A549 (cell line): ENCODE results near the gene ZNRF3. TPM values are rescaled to one million over a fixed set of nuclear protein-coding genes. Genes with fewer than 3 reads are reported as not detected.
A peak's percentile ranks its signal among the peaks of the same experiment; 100 is the strongest.

Experiments used
- ATAC-seq, 2 experiments: fragments of 200-7000 bp in 1 of 2; fragments of >200 bp in 1 of 2; cut with Nextera tagmentation in 1 of 2; cut with Tn5 transposase in 1 of 2; 3 replicates each; pipeline versions ENCODE4 v1.8.0 to v1.9.1; 2018 to 2020; ENCODE audit warnings: mild to moderate bottlenecking in 1 of 2, moderate library complexity in 1 of 2
- CTCF ChIA-PET: fragments of 300-600 bp; sonication (Branson Sonifier 250); formaldehyde crosslinking; extraction: SDS; loops from one replicate; lab custom pipeline; 2021; ENCODE audit warnings: antibody characterized with exemption, inconsistent platforms; lab: Yijun Ruan, JAX
- POLR2A ChIA-PET: fragments of 350-600 bp; formaldehyde crosslinking; extraction: SDS; loops from one replicate; lab custom pipeline; 2021; ENCODE audit warnings: antibody characterized with exemption, inconsistent platforms; lab: Yijun Ruan, JAX
- DNase-seq, 2 experiments: peaks; one replicate each; pipeline versions ENCODE4 v3.0.0 to v3.0.0-alpha.2; 2011 to 2016; ENCODE audit warnings: low read depth in 1 of 2, low spot score in 1 of 2
- FAIRE-seq: peaks from 2 replicates; lab custom pipeline; 2011; peaks lifted over from hg19 to GRCh38; lab: Jason Lieb, UNC
- H3K27ac ChIP-seq, 2 experiments: fragments of >200 bp; sonication (Bioruptor Twin); formaldehyde crosslinking; 3 replicates each; pipeline ENCODE4 v1.5.1; 2016 to 2017
- H3K4me1 ChIP-seq: fragments of >200 bp; sonication (Bioruptor Twin); formaldehyde crosslinking; 3 replicates; pipeline ENCODE4 v1.6.1; 2016
- H3K4me2 ChIP-seq: fragments of >200 bp; sonication (Bioruptor Twin); formaldehyde crosslinking; 3 replicates; pipeline ENCODE4 v1.6.1; 2016
- H3K4me3 ChIP-seq: fragments of >200 bp; sonication (Bioruptor Twin); formaldehyde crosslinking; 3 replicates; pipeline ENCODE4 v1.5.1; 2016
- H3K9me3 ChIP-seq: fragments of >200 bp; sonication (Bioruptor Twin); formaldehyde crosslinking; 3 replicates; pipeline ENCODE4 v1.6.1; 2016
- BCL3 ChIP-seq: fragments of >200 bp; sonication (Bioruptor Twin); formaldehyde crosslinking; IDR thresholded peaks from 3 replicates; pipeline ENCODE4 v1.6.1; 2016
- BHLHE40 ChIP-seq: IDR thresholded peaks from 2 replicates; pipeline ENCODE4 v1.6.1; 2012; ENCODE audit warnings: low read depth, low read length, inconsistent platforms
- CBX2 ChIP-seq: fragments of 200-600 bp; sonication (generic); IDR thresholded peaks from 2 replicates; pipeline ENCODE4 v1.6.1; 2016; ENCODE audit warnings: low read depth, mild to moderate bottlenecking, borderline replicate concordance
- CBX8 ChIP-seq: fragments of 200-600 bp; sonication (generic); IDR thresholded peaks from 2 replicates; pipeline ENCODE4 v1.6.1; 2016
- CEBPB ChIP-seq, 2 experiments: fragments of >200 bp in 1 of 2; sonication (Bioruptor Twin) in 1 of 2; formaldehyde crosslinking in 1 of 2; IDR thresholded peaks; 2 replicates each; pipeline ENCODE4 v1.6.1; 2012 to 2016
- EHF ChIP-seq: fragments of 250-450 bp; sonication (Bioruptor Pico); IDR thresholded peaks from 2 replicates; pipeline ENCODE4 v1.5.0; 2020; ENCODE audit warnings: mild to moderate bottlenecking
- FOSL2 ChIP-seq, 2 experiments: fragments of 450-650 bp in 1 of 2; fragments of >200 bp in 1 of 2; sonication (Bioruptor Twin) in 1 of 2; formaldehyde crosslinking; IDR thresholded peaks; 2 replicates each; pipeline versions ENCODE4 v1.5.0 to v1.6.1; 2016 to 2020; ENCODE audit warnings: mild to moderate bottlenecking in 1 of 2, moderate library complexity in 1 of 2
- FOXS1 ChIP-seq: fragments of 250-450 bp; sonication (Bioruptor Pico); IDR thresholded peaks from 2 replicates; pipeline ENCODE4 v1.5.0; 2020; ENCODE audit warnings: mild to moderate bottlenecking, moderate library complexity
- HEYL ChIP-seq: fragments of 250-450 bp; sonication (Bioruptor Pico); IDR thresholded peaks from 2 replicates; pipeline ENCODE4 v1.8.0; 2021; ENCODE audit warnings: mild to moderate bottlenecking, moderate library complexity
- HOXA7 ChIP-seq: fragments of 250-450 bp; sonication (Bioruptor Pico); IDR thresholded peaks from 2 replicates; pipeline ENCODE4 v1.5.0; 2020; ENCODE audit warnings: mild to moderate bottlenecking, moderate library complexity
- HOXB13 ChIP-seq: fragments of 250-450 bp; sonication (Bioruptor Pico); IDR thresholded peaks from 2 replicates; pipeline ENCODE4 v1.5.0; 2020; ENCODE audit warnings: low read depth, mild to moderate bottlenecking, moderate library complexity
- JUN ChIP-seq, 2 experiments: fragments of >200 bp; sonication (Bioruptor Twin); formaldehyde crosslinking; IDR thresholded peaks; 2 replicates in 1 of 2; 3 replicates in 1 of 2; pipeline ENCODE4 v1.6.1; 2016 to 2017
- KDM5A ChIP-seq: fragments of 200-600 bp; sonication (generic); IDR thresholded peaks from 2 replicates; pipeline ENCODE4 v1.6.1; 2016; ENCODE audit warnings: antibody characterized with exemption, mild to moderate bottlenecking
- NR3C1 ChIP-seq: fragments of >200 bp; sonication (Bioruptor Twin); formaldehyde crosslinking; IDR thresholded peaks from 3 replicates; pipeline ENCODE4 v1.6.1; 2017
- POLR2A ChIP-seq: IDR thresholded peaks from 2 replicates; pipeline ENCODE4 v1.6.1; 2012; ENCODE audit warnings: mild to moderate bottlenecking, low read length
- RAD21 ChIP-seq, 2 experiments: fragments of >200 bp in 1 of 2; sonication (Bioruptor Twin) in 1 of 2; formaldehyde crosslinking in 1 of 2; IDR thresholded peaks in 1 of 2; conservative IDR thresholded peaks in 1 of 2; 2 replicates in 1 of 2; 3 replicates in 1 of 2; pipeline ENCODE4 v1.6.1; 2012 to 2018; ENCODE audit warnings: inconsistent platforms in 1 of 2
- RCOR1 ChIP-seq: fragments of 150-350 bp; IDR thresholded peaks from 2 replicates; pipeline ENCODE4 v1.6.1; 2014; ENCODE audit warnings: antibody characterized with exemption, low read length, low read depth
- REST ChIP-seq: fragments of 200-600 bp; sonication (generic); IDR thresholded peaks from 2 replicates; pipeline ENCODE4 v1.6.1; 2016; ENCODE audit warnings: antibody characterized with exemption, mild to moderate bottlenecking, moderate library complexity
- RFX5 ChIP-seq: fragments of 450-650 bp; IDR thresholded peaks from 2 replicates; pipeline ENCODE4 v1.7.1; 2014; ENCODE audit warnings: antibody characterized with exemption, mild to moderate bottlenecking, moderate library complexity
- ZFP36 ChIP-seq: fragments of 450-650 bp; IDR thresholded peaks from 2 replicates; pipeline ENCODE4 v1.6.1; 2014; ENCODE audit warnings: borderline replicate concordance; ENCODE audit not compliant: partially characterized antibody
- ZNF302 ChIP-seq: fragments of 250-450 bp; sonication (Bioruptor Pico); IDR thresholded peaks from 2 replicates; pipeline ENCODE4 v1.9.0; 2021; ENCODE audit warnings: inconsistent platforms, mild to moderate bottlenecking, moderate library complexity
- WGBS: methylation state at CpG from one replicate; pipeline ENCODE4 v1.1.6; 2017; ENCODE audit errors: missing lambda C conversion rate; 5-methylcytosine and 5-hydroxymethylcytosine counted together
- polyA plus RNA-seq, 4 experiments: library from polyadenylated mRNA; depleted of rRNA in 3 of 4; stranded (reverse); fragments of >200 nt; fragmentation: RNase III in 1 of 4; extraction: RNeasy Plus Mini Kit Qiagen cat#74134 plus additional on column Dnase treatment in 1 of 4; gene quantifications; 2 replicates in 3 of 4; 3 replicates in 1 of 4; pipeline ENCODE4 v1.2.3, GENCODE V29; 2011 to 2017

The ZNRF3 gene
- polyA plus RNA-seq, 2 of the 4 experiments (the other 2 are of a cell fraction) = 4.6 to 6.9 TPM

GRCh38 chr22:28911777-28912669 lies 28.7 kb downstream of the ZNRF3 start (continued):
- TF ChIP-seq RAD21 (conservative IDR thresholded peaks at IDR 0.05 in 1 of 2, IDR thresholded peaks at IDR 0.05 in 1 of 2) (no peak; a peak in 1 of 5 replicates), BCL3 (0 out of 3 replicates have a peak, but pooled peaks have one; percentile 35), ZNF302 (CRISPR knock-in tag) (no peak), ZFP36 (no peak), HEYL (CRISPR knock-in tag) (no peak), RCOR1 (no peak), POLR2A (no peak), BHLHE40 (no peak), EHF (CRISPR knock-in tag) (no peak), FOSL2 (IDR thresholded peaks at IDR 0.05) (no peak), FOSL2 (CRISPR knock-in tag; IDR thresholded peaks at IDR 0.05) (no peak), KDM5A (no peak), JUN (IDR thresholded peaks at IDR 0.05) (peak; percentile 48 to 54; a peak in 2 of 5 replicates), CBX8 (no peak), HOXB13 (no peak), CBX2 (no peak)

- no peak for DNase-seq
- 60% methylated on average over 6 of the region's 6 CpGs for whole genome bisulfite sequencing
- Histone ChIP-seq H3K4me3 (no peak overlapping the region), H3K4me2 (peak overlapping the region; percentile 40), H3K27ac (peak overlapping the region; percentile 72 to 73; a peak in 4 of 6 replicates), H3K4me1 (peaks cover 93% of the 10 kb centered on the region), H3K9me3 (no peaks in the 10 kb centered on the region)
- no peak for FAIRE-seq
- ChIA-PET POLR2A (no interaction called here), CTCF (interaction anchor here (0.7 to 1.0 kb wide), 2 partner anchors 10 to 1841 kb away, joined by 3 to 4 read pairs; no protein-coding TSS in a partner anchor)
- no peak for ATAC-seq
- TF ChIP-seq REST (no peak), CEBPB (IDR thresholded peaks at IDR 0.05) (no peak), FOXS1 (CRISPR knock-in tag) (no peak), RFX5 (no peak), ZNF302 (CRISPR knock-in tag) (no peak), HOXA7 (CRISPR knock-in tag) (no peak), BCL3 (no peak), NR3C1 (no peak)
These were observed 30.8 kb downstream of the ZNRF3 start for GRCh38 chr22:28914201-28914600.
